Measurements from ENCODE around the gene SH3PXD2A. TPM values are rescaled to one million over a fixed set of nuclear protein-coding genes. Genes with fewer than 3 reads are reported as not detected.
A peak's percentile ranks its signal among the peaks of the same experiment; 100 is the strongest.

Gene SH3PXD2A
- total RNA-seq, 1 experiment from 2014 or later = 13.4 TPM

DNA sequence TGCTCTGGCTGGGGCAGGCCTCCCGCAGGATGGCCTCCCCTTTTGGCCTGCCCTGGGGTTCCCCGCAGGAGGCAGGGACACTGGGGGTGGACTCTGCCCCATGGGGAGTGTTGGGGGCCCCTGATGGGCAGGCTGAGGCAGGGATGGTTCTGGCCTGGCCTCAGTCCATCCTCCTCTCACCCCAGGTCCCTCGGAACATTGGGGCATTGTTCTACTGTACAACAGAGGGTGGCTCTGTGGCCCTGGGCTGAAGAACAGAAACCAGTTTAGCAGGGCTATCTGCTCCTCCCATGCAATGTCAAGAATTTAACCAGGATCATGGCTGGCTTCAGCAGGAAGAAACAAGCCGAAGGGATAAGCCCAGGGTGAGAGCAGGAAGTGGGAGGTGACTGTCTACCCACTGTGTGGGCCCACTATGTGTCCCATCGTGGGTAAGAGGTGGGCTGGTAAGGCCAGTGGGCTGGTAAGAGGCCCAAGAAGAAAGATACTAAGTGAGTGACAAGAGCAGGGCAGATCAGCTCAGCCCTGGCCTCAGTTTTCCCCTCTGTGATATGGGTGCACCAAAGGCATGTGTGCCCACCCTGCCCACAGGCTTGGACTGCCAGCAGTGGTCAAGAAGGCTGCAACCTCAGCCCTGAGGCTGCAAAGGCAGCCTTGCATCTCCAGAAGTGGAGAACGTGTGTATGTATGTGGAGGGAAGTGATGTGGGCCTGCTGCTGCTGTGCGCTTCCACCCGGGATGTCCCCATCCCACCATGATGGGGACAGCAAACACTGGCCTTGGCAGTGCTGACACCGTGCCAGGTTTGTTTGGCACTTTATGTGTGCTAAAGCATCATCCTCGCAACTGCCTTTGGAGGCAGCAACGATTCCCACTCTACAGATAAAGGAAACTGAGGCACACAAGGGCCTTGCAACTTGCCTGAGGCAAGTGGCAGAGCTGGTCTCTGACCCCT lies 138.9 kb downstream of the SH3PXD2A start:
- Histone ChIP-seq H3K27me3 (replicated peaks) (no peaks in the 10 kb centered on the region), H3K36me3 (no peaks in the 10 kb centered on the region), H3K4me1 (replicated peaks) (peaks cover 12% of the 10 kb centered on the region), H3K4me3 (no peak overlapping the region), H3K9me3 (replicated peaks) (no peaks in the 10 kb centered on the region), H3K27ac (no peak overlapping the region)
- no peak for DNase-seq (ENCODE audit: low read depth in 1 of 2, low spot score in 2 of 2)

DNA sequence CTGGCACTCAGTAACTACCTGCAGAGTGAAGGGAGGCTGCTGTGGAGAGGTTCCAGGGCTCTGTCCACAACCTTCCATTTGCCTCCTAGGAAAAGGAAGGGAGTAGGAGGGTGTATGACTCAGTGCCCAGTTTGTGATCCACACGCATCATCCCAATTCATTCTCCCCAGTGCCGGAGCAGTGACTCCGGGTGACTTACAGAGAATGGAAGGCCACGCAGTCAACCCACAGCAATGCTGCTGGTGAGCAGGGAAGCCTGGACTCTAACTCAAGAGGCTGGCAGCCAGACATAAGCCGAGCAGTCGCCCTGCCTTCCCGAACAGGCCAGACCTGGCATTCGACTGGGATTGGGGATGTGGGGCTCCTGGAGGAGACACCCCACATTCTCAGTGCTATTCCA lies 139.9 kb downstream of the SH3PXD2A start:
- Histone ChIP-seq H3K4me1 (replicated peaks) (peaks cover 12% of the 10 kb centered on the region), H3K9me3 (replicated peaks) (no peaks in the 10 kb centered on the region), H3K27ac (no peak overlapping the region), H3K27me3 (replicated peaks) (no peaks in the 10 kb centered on the region), H3K36me3 (no peaks in the 10 kb centered on the region), H3K4me3 (no peak overlapping the region)
- no peak for DNase-seq (ENCODE audit: low read depth in 1 of 2, low spot score in 2 of 2)

DNA sequence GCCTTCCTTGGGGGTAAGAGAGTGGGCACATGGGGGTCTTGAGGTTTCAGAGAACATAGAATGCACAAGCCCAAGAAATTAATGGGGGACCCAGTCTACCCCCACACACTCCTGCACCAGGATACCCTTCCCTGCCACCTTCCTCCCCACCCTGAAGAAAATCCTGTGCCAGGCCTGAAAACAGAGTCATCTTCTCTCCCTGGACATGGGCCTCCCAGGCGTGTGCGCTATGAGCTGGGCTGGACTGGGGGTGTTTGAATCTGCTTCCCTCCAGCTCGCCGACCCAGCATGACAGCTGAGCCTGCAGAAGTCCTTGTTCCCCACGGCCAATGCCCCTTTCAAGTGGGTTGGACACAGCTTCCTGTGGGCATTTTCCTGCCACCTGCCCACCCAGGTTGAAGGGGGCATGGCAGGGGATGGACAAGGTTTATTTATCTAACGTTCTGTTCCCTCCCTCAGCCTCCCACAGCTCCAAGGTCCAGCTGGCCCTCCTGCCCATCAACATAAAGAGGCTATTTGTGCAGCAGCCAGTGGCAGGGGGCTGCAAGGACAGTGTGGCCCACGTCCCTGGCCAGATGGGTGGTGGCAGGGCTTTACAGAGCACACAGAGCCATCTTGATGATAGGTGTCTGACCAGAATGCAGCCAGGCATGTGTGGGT lies 141.0 kb downstream of the SH3PXD2A start:
- Histone ChIP-seq H3K9me3 (replicated peaks) (no peaks in the 10 kb centered on the region), H3K27me3 (replicated peaks) (no peaks in the 10 kb centered on the region), H3K27ac (no peak overlapping the region), H3K36me3 (no peaks in the 10 kb centered on the region), H3K4me1 (replicated peaks) (peaks cover 12% of the 10 kb centered on the region), H3K4me3 (no peak overlapping the region)
- DNase-seq (ENCODE audit: low read depth in 1 of 2, low spot score in 2 of 2) = no peak

DNA sequence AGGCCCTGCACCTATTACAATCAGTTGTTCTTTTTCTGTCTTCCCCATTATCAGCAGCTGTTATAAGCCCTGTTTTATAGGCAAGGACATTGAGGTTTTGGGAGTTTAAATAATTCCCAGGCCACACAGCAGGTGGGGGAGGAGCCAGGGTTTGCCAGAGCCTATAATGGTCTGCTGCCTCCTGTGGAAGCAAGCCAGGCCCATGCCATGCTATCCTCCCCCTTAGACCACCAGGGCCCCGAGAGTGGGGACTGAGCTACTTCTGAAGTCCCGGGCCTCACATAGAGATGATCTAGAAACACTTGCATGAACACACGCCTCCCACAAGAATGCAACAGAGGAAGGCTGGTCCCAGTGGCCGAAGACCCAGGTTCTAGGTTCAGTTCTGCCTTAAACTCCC lies 141.7 kb downstream of the SH3PXD2A start:
- no peak overlapping the region for H3K27ac ChIP-seq
- no peak for DNase-seq (ENCODE audit: low read depth in 1 of 2, low spot score in 2 of 2)
- H3K9me3 ChIP-seq (replicated peaks) = no peaks in the 10 kb centered on the region
- no peak overlapping the region for H3K4me3 ChIP-seq
- peaks cover 5% of the 10 kb centered on the region for H3K4me1 ChIP-seq (replicated peaks)
- H3K36me3 ChIP-seq = no peaks in the 10 kb centered on the region
- H3K27me3 ChIP-seq (replicated peaks) = no peaks in the 10 kb centered on the region

DNA sequence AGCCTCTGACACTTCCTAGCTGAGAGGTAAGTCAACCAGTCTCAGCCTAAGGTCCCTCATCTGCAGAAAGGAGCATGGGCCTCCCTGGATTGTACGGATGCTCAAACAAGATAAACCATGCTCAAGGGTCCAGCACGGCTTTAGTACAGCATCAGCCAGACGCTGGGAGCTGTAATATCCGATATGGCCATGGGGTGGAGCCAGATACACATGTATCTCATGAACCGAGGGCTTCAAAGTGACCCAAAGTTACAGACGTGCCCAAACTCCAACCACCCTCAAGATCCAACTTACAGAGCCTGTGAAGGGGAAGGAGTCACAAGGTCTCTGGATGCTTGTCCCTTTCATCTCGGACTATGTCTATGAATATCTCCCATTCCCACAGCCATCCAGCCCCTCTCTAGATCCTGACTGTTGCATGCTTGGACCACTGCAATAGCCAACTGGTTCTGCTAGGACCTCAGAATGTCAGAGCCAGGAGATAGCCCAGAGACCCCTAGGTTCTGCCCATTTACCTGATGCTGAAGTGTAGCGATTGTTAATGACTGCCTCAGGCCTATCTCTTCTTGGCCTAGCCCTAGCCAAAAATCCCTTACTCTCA lies 142.4 kb downstream of the SH3PXD2A start:
- no peak overlapping the region for H3K4me3 ChIP-seq
- H3K9me3 ChIP-seq (replicated peaks) = no peaks in the 10 kb centered on the region
- H3K4me1 ChIP-seq (replicated peaks) = no peaks in the 10 kb centered on the region
- no peaks in the 10 kb centered on the region for H3K27me3 ChIP-seq (replicated peaks)
- no peak overlapping the region for H3K27ac ChIP-seq
- DNase-seq (ENCODE audit: low read depth in 1 of 2, low spot score in 2 of 2) = peak; percentile 55 to 77
- no peaks in the 10 kb centered on the region for H3K36me3 ChIP-seq

DNA sequence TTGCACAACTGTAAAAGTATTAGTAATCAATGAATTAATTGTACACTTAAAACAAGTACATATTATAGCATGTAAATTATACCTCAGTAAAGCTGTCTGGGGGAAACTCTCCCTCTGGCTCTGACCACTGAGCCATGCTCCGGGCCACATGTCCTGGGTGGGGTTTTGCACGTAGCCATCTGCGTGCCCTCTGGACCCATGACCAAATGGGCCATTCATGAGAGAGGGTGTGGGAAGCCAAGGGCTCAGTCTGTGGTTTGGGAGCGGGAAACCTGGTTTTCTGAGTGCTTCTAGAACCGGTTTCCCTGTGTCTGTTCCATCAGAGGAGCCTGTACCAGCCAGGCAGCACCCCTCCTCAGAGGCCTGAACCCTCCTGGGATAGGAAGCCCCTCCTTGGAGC lies 143.2 kb downstream of the SH3PXD2A start:
- Histone ChIP-seq H3K4me3 (no peak overlapping the region), H3K27ac (no peak overlapping the region), H3K36me3 (no peaks in the 10 kb centered on the region), H3K9me3 (replicated peaks) (no peaks in the 10 kb centered on the region), H3K4me1 (replicated peaks) (no peaks in the 10 kb centered on the region), H3K27me3 (replicated peaks) (no peaks in the 10 kb centered on the region)
- no peak for DNase-seq (ENCODE audit: low read depth in 1 of 2, low spot score in 2 of 2)

DNA sequence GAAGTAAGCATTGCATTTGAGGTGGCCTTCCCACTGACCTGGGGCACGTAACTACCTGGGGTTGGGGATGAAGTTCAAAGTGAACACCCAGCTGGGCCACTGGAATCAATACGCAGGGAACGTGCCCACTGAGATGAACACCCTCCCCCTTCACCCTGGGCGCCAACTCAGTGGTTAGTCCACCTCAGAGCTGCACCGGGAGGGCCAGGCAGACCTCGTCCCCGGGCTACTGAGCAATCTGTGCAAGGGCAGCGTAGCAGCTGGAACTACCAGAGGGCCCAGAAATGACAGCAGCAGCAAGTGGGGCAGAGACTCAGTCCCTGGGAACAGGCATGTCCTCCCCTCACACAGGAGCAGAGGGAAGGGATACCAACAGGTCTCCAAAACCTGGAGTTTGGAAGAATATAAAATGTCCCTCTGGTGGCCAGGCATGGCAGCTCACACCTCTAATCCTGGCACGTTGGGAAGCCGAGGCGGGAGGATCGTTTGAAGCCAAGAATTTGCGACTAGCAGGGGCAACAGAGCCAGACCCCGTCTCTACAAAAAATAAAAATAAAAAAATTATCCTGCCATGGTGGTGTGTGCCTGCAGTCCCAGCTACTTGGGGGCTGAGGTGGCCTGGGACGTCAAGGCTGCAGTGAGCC lies 143.9 kb downstream of the SH3PXD2A start:
- DNase-seq (ENCODE audit: low read depth in 1 of 2, low spot score in 2 of 2) = no peak
- Histone ChIP-seq H3K36me3 (no peaks in the 10 kb centered on the region), H3K4me3 (no peak overlapping the region), H3K9me3 (replicated peaks) (no peaks in the 10 kb centered on the region), H3K4me1 (replicated peaks) (no peaks in the 10 kb centered on the region), H3K27ac (no peak overlapping the region), H3K27me3 (replicated peaks) (no peaks in the 10 kb centered on the region)

DNA sequence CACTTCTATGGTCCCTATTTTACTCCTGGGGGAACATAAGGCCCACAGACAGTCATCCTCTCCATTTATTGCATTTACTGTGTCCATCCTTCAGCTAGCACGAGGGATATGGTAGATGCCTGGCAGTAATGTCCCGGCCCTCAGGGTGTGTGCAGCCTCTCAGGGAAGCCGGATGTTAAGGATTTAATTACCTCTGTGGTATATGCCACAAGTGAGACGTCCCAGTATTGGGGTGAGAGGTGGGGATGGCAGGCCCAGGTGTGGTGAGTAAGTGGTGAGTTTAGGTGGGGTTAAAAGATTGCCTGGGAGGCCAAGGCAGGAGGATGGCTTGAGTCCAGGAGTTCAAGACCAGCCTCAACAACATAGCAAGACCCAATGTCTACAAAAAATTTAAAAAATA lies 144.9 kb downstream of the SH3PXD2A start:
- Histone ChIP-seq H3K9me3 (replicated peaks) (no peaks in the 10 kb centered on the region), H3K27me3 (replicated peaks) (no peaks in the 10 kb centered on the region), H3K4me1 (replicated peaks) (no peaks in the 10 kb centered on the region), H3K4me3 (no peak overlapping the region), H3K27ac (no peak overlapping the region), H3K36me3 (no peaks in the 10 kb centered on the region)
- DNase-seq (ENCODE audit: low read depth in 1 of 2, low spot score in 2 of 2) = no peak

DNA sequence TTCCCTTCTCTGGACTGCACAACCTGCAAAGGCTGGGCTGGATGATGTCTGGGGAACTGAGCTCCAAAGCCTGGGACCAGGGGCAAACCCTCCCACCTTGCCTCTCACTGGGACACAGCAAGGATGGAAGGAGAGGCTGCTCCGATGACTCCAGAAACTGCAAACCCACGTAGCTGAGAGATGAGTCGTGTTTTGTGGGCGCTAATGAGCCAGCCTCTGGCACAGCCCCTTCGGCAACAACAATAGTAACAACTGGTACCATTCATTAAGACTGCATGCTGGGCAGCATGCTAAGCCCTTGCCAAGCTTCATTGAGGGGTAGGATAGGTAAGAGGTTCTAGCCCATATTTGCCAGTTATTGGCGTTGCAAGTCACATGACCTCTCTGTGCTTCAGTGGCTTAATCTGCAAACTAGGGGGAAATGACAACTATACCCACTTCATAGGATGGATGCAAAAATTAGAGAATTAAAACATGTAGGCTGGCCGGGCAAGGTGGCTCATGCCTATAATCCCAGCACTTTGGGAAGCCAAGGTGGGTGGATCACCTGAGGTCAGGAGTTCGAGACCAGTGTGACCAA lies 145.9 kb downstream of the SH3PXD2A start:
- no peak for DNase-seq (ENCODE audit: low read depth in 1 of 2, low spot score in 2 of 2)
- no peak overlapping the region for H3K27ac ChIP-seq
- no peaks in the 10 kb centered on the region for H3K36me3 ChIP-seq
- H3K27me3 ChIP-seq (replicated peaks) = no peaks in the 10 kb centered on the region
- H3K9me3 ChIP-seq (replicated peaks) = no peaks in the 10 kb centered on the region
- H3K4me1 ChIP-seq (replicated peaks) = no peaks in the 10 kb centered on the region
- H3K4me3 ChIP-seq = no peak overlapping the region

DNA sequence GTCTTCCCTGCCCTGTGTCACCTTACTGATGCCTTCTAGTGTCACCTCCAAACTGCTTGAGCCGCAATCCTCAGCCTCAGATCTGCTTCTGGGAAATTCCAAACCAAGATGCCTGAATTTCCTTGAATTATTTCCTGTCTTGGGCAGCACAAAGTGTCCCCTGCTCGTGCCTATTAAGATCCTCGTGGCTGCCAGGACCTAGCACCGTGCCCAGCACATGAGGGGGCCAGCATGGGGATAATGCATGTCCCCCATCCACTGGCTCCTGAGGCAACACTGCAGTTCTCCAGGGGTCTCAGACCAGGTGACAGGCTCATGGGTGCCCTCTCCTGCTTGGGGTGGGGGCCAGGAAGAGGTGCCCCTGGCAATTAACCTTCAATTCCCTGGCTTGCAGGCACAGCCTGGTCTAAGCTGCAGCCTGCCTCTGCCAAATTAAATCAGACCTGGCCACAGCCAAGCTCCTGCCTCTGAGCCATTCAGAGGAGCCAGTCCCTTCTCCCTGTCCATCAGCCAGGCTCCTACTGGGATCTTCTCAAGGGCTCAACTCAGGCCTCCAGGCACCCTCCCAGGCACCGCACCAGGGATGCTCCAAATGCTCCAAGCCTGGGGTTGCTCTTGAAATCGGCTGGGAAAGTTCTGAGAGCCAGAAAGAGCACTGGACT lies 146.6 kb downstream of the SH3PXD2A start:
- Histone ChIP-seq H3K36me3 (no peaks in the 10 kb centered on the region), H3K27me3 (replicated peaks) (no peaks in the 10 kb centered on the region), H3K27ac (no peak overlapping the region), H3K9me3 (replicated peaks) (no peaks in the 10 kb centered on the region), H3K4me3 (no peak overlapping the region), H3K4me1 (replicated peaks) (no peaks in the 10 kb centered on the region)
- no peak for DNase-seq (ENCODE audit: low read depth in 1 of 2, low spot score in 2 of 2)

DNA sequence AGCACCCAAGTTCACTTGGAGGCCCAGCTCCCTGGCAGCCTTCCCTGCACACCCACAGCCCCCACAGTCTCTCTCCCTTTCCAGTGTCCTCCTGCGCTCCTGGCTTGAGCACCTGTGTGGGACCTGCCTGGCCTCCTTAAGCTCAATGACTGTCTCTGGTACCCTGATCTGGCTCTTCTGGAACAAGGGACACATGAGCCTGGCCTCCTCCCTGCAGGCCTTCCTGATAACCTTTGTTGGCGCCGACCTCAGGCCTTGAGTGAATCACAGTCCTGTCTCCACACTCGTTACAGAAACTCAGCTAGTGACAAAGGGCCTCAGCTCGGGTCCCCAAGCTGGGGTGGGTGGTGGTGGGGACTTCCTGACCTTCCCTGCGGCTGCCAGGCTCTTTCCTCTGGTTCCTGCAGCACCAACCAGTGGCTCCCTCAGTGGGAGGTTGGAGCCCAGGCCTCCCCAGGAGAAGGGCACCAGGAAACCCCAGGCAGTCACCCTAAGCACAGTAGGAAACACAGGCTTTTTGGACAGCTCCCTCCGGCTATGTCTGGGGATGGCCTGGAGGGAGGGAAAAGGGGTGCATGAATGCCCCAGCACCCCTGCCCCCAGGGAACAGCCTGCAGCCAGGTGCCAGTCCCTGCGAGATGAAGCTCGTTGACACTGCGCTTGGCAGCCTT lies 147.3 kb downstream of the SH3PXD2A start:
- Histone ChIP-seq H3K27ac (no peak overlapping the region), H3K4me1 (replicated peaks) (no peaks in the 10 kb centered on the region), H3K9me3 (replicated peaks) (no peaks in the 10 kb centered on the region), H3K4me3 (no peak overlapping the region), H3K27me3 (replicated peaks) (no peaks in the 10 kb centered on the region), H3K36me3 (no peaks in the 10 kb centered on the region)
- no peak for DNase-seq (ENCODE audit: low read depth in 1 of 2, low spot score in 2 of 2)

DNA sequence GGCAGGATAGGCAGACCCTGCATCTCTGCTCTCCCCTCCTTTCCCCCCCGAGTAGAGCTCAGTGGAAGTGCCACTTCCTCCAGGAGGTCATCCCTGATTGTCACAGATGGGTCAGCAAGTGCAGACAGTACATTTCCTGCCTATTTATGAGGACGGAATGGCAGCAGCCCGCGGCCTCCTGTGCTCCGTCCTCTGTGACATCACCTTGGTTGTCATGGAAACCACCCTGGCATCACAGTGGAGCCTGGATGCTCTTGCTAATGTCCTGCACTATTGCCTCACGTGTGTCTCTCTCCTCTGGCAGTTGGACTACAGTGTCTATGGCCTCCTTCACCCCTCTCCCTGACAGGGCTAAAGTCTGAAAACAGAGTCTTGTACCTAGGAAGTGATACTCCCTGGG lies 148.6 kb downstream of the SH3PXD2A start:
- H3K27ac ChIP-seq = no peak overlapping the region
- H3K27me3 ChIP-seq (replicated peaks) = no peaks in the 10 kb centered on the region
- H3K9me3 ChIP-seq (replicated peaks) = no peaks in the 10 kb centered on the region
- DNase-seq (ENCODE audit: low read depth in 1 of 2, low spot score in 2 of 2) = no peak
- no peaks in the 10 kb centered on the region for H3K4me1 ChIP-seq (replicated peaks)
- H3K36me3 ChIP-seq = no peaks in the 10 kb centered on the region
- no peak overlapping the region for H3K4me3 ChIP-seq

DNA sequence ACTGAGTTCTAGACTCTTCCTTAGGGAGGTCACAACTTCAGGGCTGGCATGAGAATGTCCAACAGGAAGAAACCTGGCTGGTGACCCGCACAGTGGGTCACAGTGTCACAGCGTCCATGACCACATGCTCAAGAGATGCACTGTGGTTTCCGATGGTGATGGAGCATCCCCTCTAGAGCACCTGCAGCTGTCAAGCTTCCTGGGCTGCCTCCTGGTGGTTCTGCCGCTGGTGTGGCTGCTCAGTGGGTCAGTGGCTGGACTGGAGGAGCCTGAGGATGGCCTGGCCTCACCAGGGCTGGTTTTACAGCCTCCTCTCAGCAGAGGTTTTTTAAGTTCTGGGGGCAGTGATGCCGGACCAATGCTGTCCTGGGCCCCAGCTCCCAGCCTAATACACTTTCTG lies 149.3 kb downstream of the SH3PXD2A start:
- no peak for DNase-seq (ENCODE audit: low read depth in 1 of 2, low spot score in 2 of 2)
- Histone ChIP-seq H3K4me1 (replicated peaks) (no peaks in the 10 kb centered on the region), H3K4me3 (no peak overlapping the region), H3K27me3 (replicated peaks) (no peaks in the 10 kb centered on the region), H3K36me3 (no peaks in the 10 kb centered on the region), H3K9me3 (replicated peaks) (no peaks in the 10 kb centered on the region), H3K27ac (no peak overlapping the region)
